Heart right ventricle (tissue), 16 donors: ENCODE results near the gene VPS8. TPM values are rescaled to one million over a fixed set of nuclear protein-coding genes. Genes with fewer than 3 reads are reported as not detected.

Experiments used
- ATAC-seq, 8 donors: fragments of 200-7000 bp; cut with Tn5 transposase; one replicate each; pipeline ENCODE4 v1.9.1; 2020; ENCODE audit warnings: mild to moderate bottlenecking in 8 of 8, moderate library complexity in 8 of 8, moderate number of reproducible peaks in 1 of 8
- DNase-seq, 2 donors: peaks; one replicate each; pipeline ENCODE4 v3.0.0-alpha.2; 2020
- H3K27ac ChIP-seq, 10 donors: fragments of 200-600 bp; sonication (generic) in 2 of 10; one replicate each; pipeline versions ENCODE4 v1.5.0 to v1.8.0; 2020 to 2022; ENCODE audit warnings: mild to moderate bottlenecking in 3 of 10
- H3K27me3 ChIP-seq, 7 donors: fragments of 200-600 bp; one replicate each; pipeline ENCODE4 v1.8.0; 2021 to 2022; ENCODE audit warnings: mild to moderate bottlenecking in 2 of 7
- H3K36me3 ChIP-seq, 9 donors: fragments of 200-600 bp; sonication (generic) in 1 of 9; one replicate each; pipeline versions ENCODE4 v1.5.0 to v1.8.0; 2020 to 2022; ENCODE audit warnings: mild to moderate bottlenecking in 2 of 9
- H3K4me1 ChIP-seq, 9 donors: fragments of 200-600 bp; sonication (generic) in 1 of 9; one replicate each; pipeline versions ENCODE4 v1.5.0 to v1.8.0; 2020 to 2022; ENCODE audit warnings: mild to moderate bottlenecking in 4 of 9
- H3K4me3 ChIP-seq, 10 donors: fragments of 200-600 bp; sonication (generic) in 2 of 10; one replicate each; pipeline versions ENCODE4 v1.5.0 to v1.8.0; 2020 to 2022; ENCODE audit warnings: mild to moderate bottlenecking in 7 of 10, moderate library complexity in 2 of 10
- H3K9me3 ChIP-seq, 11 donors: fragments of 200-600 bp in 10 of 11; sonication (generic) in 2 of 11; one replicate each; pipeline versions ENCODE4 v1.5.0 to v1.8.0; 2013 to 2022; ENCODE audit warnings: mild to moderate bottlenecking in 2 of 11, control low read depth in 1 of 11, moderate library complexity in 1 of 11
- WGBS, 2 donors: extraction: QIAGEN DNeasy Blood & Tissue Kit; methylation state at CpG; one replicate each; pipeline ENCODE4 v1.1.7; 2013; ENCODE audit warnings: inconsistent platforms in 1 of 2; 5-methylcytosine and 5-hydroxymethylcytosine counted together
- intact Hi-C, 10 donors: fragments of 100-400 bp; cut with DNase I; formaldehyde crosslinking; loops; one replicate each; pipeline versions ENCODE4 v1.11.1 to v1.14.2; 2022
- polyA plus RNA-seq, 2 donors: library from polyadenylated mRNA; stranded (reverse); fragments of 200-250 nt; gene quantifications; one replicate each; pipeline ENCODE4 v1.2.3, GENCODE V29; 2013
- total RNA-seq, 10 donors: library from RNA; stranded (reverse); fragmentation: NEBNext Ultra II Directional in 3 of 10; extraction: Animal tissue kit (Norgen Biotek cat#: 25700) in 3 of 10; gene quantifications; one replicate each; pipeline versions ENCODE4 v1.2.1 to v1.2.4, GENCODE V29; 2021 to 2023
- TF ChIP-seq, protein P1 (sequence below), 9 donors: fragments of 200-600 bp; sonication (generic) in 2 of 9; IDR thresholded peaks; one replicate each; pipeline versions ENCODE4 v1.5.0 to v1.8.0; 2021 to 2022; ENCODE audit warnings: antibody characterized with exemption in 9 of 9, mild to moderate bottlenecking in 5 of 9, moderate library complexity in 1 of 9
- donor health status: Arrhythmogenic right ventricular cardiomyopathy.
- donor health status: ischemic (EF 13 %, LVEDD 7.1; RV severe dilation, severe dysfunction).
- donor health status: healthy with polysubstance abuse.
- donor health status: DM: no; HTN: yes; CAD: no.
- donor health status: DM: no; HTN: no; CAD: no.
- donor health status: ischemic (EF 25% LVEDD 6.9; RV normal size, moderate dysfunction).
- donor health status: ischemic (EF 25% LVEDD 5.7; RV mildly dilated, moderate dysfunction).
- donor health status: healthy.
- donor health status: DM: yes; HTN: yes; CAD: no.
- donor health status: Ischemic cardiomyopathy.
- donor health status: ischemic (EF 35%, LVEDD 5.7; RV mildly dilated, moderate dysfunction).
- donor health status: nonischemic (EF 11% LVEDD 7.7; RV severe dilation, severe dysfunction).
- donor health status: DM: yes; HTN: yes; CAD: no.
- donor health status: PGD.
- donor health status: ischemic (EF 29% LVEDD 5.4; RV normal size, mild dysfunction).
- donor health status: nonischemic (EF 23%, LVEDD 6.1; RV moderate dilation, normal function).

VPS8 gene
- total and polyA plus RNA-seq, 12 donors, result 11.1 to 123 (median 80.6) TPM

- peaks cover 0 to 24% (median 8%) of the 10 kb centered on the region in 9 donors for H3K36me3 ChIP-seq
- no peaks in the 10 kb centered on the region for H3K27me3 ChIP-seq
- no peak for DNase-seq
- TF ChIP-seq, protein P1, sequence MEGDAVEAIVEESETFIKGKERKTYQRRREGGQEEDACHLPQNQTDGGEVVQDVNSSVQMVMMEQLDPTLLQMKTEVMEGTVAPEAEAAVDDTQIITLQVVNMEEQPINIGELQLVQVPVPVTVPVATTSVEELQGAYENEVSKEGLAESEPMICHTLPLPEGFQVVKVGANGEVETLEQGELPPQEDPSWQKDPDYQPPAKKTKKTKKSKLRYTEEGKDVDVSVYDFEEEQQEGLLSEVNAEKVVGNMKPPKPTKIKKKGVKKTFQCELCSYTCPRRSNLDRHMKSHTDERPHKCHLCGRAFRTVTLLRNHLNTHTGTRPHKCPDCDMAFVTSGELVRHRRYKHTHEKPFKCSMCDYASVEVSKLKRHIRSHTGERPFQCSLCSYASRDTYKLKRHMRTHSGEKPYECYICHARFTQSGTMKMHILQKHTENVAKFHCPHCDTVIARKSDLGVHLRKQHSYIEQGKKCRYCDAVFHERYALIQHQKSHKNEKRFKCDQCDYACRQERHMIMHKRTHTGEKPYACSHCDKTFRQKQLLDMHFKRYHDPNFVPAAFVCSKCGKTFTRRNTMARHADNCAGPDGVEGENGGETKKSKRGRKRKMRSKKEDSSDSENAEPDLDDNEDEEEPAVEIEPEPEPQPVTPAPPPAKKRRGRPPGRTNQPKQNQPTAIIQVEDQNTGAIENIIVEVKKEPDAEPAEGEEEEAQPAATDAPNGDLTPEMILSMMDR (IDR thresholded peaks at IDR 0.05), result no peak
- H3K4me1 ChIP-seq, result peaks cover 0 to 66% (median 36%) of the 10 kb centered on the region in 9 donors
- ATAC-seq, result peak; percentile 37 to 84 (median 68)
- H3K27ac ChIP-seq, result peak overlapping the region; percentile 4 to 84 (median 60)
- intact Hi-C loops, result no loop called here
- no peaks in the 10 kb centered on the region for H3K9me3 ChIP-seq
- H3K4me3 ChIP-seq, result no peak overlapping the region
These were observed 10.1 kb downstream of the VPS8 start for GRCh38 chr3:184822081-184822480.

GRCh38 chr3:184822654-184823053 is 10.7 kb downstream of the VPS8 start:
- intact Hi-C loops, result no loop called here

GRCh38 chr3:184823990-184824389 is 12.0 kb downstream of the VPS8 start:
- peaks cover 0 to 43% (median 8%) of the 10 kb centered on the region in 9 donors for H3K36me3 ChIP-seq
- 52 to 62% methylated on average over 4 of the region's 4 CpGs for WGBS, 2 donors
- no peaks in the 10 kb centered on the region for H3K9me3 ChIP-seq
- TF ChIP-seq, protein P1 (IDR thresholded peaks at IDR 0.05), result no peak
- peak overlapping the region in 5 of 10 donors; percentile 64 to 84 (median 81) for H3K27ac ChIP-seq
- no peak overlapping the region for H3K4me3 ChIP-seq
- ATAC-seq (no peak), DNase-seq (no peak)
- intact Hi-C loops, result no loop called here
- peaks cover 0 to 62% (median 44%) of the 10 kb centered on the region in 9 donors for H3K4me1 ChIP-seq
- H3K27me3 ChIP-seq, result no peaks in the 10 kb centered on the region

More at GRCh38 chr3:184822654-184823053, 10.7 kb downstream of the VPS8 start:
- peaks cover 0 to 63% (median 42%) of the 10 kb centered on the region in 9 donors for H3K4me1 ChIP-seq
- H3K9me3 ChIP-seq, result no peaks in the 10 kb centered on the region
- DNase-seq (no peak), ATAC-seq (peak in 7 of 8 donors; percentile 60 to 91 (median 85))
- peak overlapping the region; percentile 4 to 84 (median 60) for H3K27ac ChIP-seq
- WGBS, 2 donors, result 21 to 33% methylated on average over 1 of the region's 1 CpG
- H3K4me3 ChIP-seq, result no peak overlapping the region
- TF ChIP-seq, protein P1 (IDR thresholded peaks at IDR 0.05), result no peak
- H3K36me3 ChIP-seq, result peaks cover 0 to 29% (median 8%) of the 10 kb centered on the region in 9 donors
- H3K27me3 ChIP-seq, result no peaks in the 10 kb centered on the region

- peaks cover 0 to 59% (median 40%) of the 10 kb centered on the region in 9 donors for H3K4me1 ChIP-seq
- DNase-seq, result no peak
- peaks cover 0 to 53% (median 8%) of the 10 kb centered on the region in 9 donors for H3K36me3 ChIP-seq
- TF ChIP-seq, protein P1 (IDR thresholded peaks at IDR 0.05), result no peak
- H3K9me3 ChIP-seq, result no peaks in the 10 kb centered on the region
- H3K4me3 ChIP-seq, result no peak overlapping the region
- ATAC-seq, result no peak
- H3K27me3 ChIP-seq, result no peaks in the 10 kb centered on the region
- 91 to 94% methylated on average over 6 of the region's 6 CpGs for WGBS, 2 donors
- no peak overlapping the region for H3K27ac ChIP-seq
- intact Hi-C loops, result no loop called here
These were observed 13.3 kb downstream of the VPS8 start for GRCh38 chr3:184825121-184825820.
